PFSK-1 (cell line): Measurements from ENCODE around the gene ZNF385D.

ENCODE experiments used
- POLR2AphosphoS5 ChIP-seq: IDR thresholded peaks from 2 replicates; pipeline ENCODE4 v1.6.1; 2012; ENCODE audit warnings: low read depth, mild to moderate bottlenecking, control low read depth, low read length, moderate library complexity
- REST ChIP-seq, 2 experiments: IDR thresholded peaks; 2 replicates each; pipeline versions ENCODE4 v1.6.1 to v1.8.0; 2011 to 2012; ENCODE audit warnings: low read depth in 2 of 2, low read length in 2 of 2, control low read depth in 1 of 2, inconsistent platforms in 1 of 2, mild to moderate bottlenecking in 1 of 2, moderate library complexity in 1 of 2; ENCODE audit not compliant: insufficient read depth in 1 of 2

GRCh38 chr3:21449738-21450137 is 301.3 kb downstream of the ZNF385D start:
- TF ChIP-seq POLR2AphosphoS5 (no peak), REST (IDR thresholded peaks at IDR 0.05; ENCODE audit: insufficient read depth in 1 of 2, low read depth in 2 of 2, low read length in 2 of 2) (no peak)
